B cell (primary cell): ENCODE results near the gene RAC2.

ENCODE experiments used
- CTCF ChIP-seq: fragments of 200-600 bp; IDR thresholded peaks from one replicate; pipeline ENCODE4 v1.8.0; 2022; ENCODE audit warnings: antibody characterized with exemption, mild to moderate bottlenecking
- EZH2 ChIP-seq: IDR thresholded peaks from 2 replicates; pipeline ENCODE4 v1.6.1; 2012; ENCODE audit warnings: borderline replicate concordance, low read depth, mild to moderate bottlenecking, moderate library complexity, low read length; ENCODE audit not compliant: insufficient read depth, poor library complexity, severe bottlenecking

DNA sequence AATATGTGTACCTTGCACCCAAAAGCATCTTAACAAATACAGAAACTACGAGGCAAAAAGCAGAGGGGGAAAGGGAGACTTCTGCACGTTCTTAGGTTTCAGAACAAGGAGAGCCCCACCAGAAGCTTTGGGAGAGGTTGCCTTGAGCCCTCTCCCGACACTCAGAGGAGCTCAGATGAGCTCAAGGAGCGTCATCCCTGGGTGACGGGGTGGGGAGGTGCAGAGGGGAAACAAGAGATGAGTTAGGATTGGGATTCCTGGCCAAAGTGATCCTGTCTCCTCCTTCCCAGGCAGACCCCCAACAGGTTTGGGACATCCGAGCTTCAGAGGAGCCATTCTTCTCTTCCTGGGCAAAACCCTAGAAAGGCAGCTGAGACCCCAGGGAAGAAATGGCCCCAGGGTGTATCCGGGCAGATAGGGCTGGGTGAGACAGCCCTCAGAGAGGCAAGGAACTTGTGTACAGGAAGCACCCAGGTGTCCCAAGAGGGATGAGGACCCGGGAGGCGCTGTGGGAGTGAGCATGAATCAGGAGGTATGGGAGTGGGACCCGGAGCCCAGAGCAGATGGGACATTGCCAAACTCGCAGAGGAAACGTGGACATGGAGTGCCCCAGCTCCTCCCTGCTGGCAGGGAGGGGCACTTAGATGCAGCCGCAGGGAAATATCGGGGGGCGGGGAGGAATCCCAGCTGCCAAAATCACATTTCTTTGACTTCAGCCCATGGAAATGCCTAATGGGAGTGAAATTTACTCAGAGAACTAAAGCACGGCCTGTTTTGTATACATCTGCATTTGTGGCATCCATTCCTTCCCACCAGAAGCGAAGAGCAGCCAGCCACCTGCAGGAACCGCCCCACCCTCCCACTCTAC, 68.4 kb downstream of the RAC2 start:
- TF ChIP-seq CTCF, result no peak
- no peak for TF ChIP-seq EZH2
